Activated naive CD8-positive, alpha-beta T cell treated with anti-CD3 and anti-CD28 coated beads, Interleukin-2, amount 50 U/mL, for 24 hours (primary cell): Measurements from ENCODE around the gene TTLL5.
A peak's percentile ranks its signal among the peaks of the same experiment; 100 is the strongest.
"Not testable (repeated sequence)": the region's sequence is repeated elsewhere in the genome, so short reads cannot be mapped to it uniquely, and the experiment has no call there.

Source experiments
- ATAC-seq: fragments of 150-1000 bp; cut with Tn5 transposase; one replicate; pipeline ENCODE4 v1.10.0; 2021
- DNase-seq: peaks from one replicate; pipeline ENCODE4 v3.0.0; 2021
- H3K27ac Mint-ChIP-seq: one replicate; pipeline ENCODE4 v1.8.0; 2021; ENCODE audit warnings: mild to moderate bottlenecking, mixed read lengths
- H3K27me3 Mint-ChIP-seq: one replicate; pipeline ENCODE4 v1.8.0; 2021; ENCODE audit warnings: mixed read lengths
- H3K36me3 Mint-ChIP-seq: one replicate; pipeline ENCODE4 v1.8.0; 2021; ENCODE audit warnings: low read depth, mixed read lengths
- H3K4me1 Mint-ChIP-seq: one replicate; pipeline ENCODE4 v1.8.0; 2021; ENCODE audit warnings: mixed read lengths
- H3K4me3 Mint-ChIP-seq: one replicate; pipeline ENCODE4 v1.8.0; 2021; ENCODE audit warnings: mild to moderate bottlenecking, moderate library complexity, mixed read lengths
- H3K9me3 Mint-ChIP-seq: one replicate; pipeline ENCODE4 v1.8.0; 2021; ENCODE audit warnings: mixed read lengths

TTLL5 gene

GRCh38 chr14:75662966-75663365, 1.9 kb downstream of the TTLL5 start:
- Mint-ChIP-seq H3K4me3 (peak overlapping the region; percentile 38), H3K36me3 (peaks cover 10% of the 10 kb centered on the region), H3K27me3 (peaks cover 3% of the 10 kb centered on the region), H3K4me1 (peaks cover 29% of the 10 kb centered on the region), H3K27ac (no peak overlapping the region), H3K9me3 (no peaks in the 10 kb centered on the region)
- DNase-seq = no peak
- ATAC-seq = no peak

GRCh38 chr14:75667099-75667765, 6.2 kb downstream of the TTLL5 start:
- Mint-ChIP-seq H3K4me3 (no peak overlapping the region), H3K27me3 (no peaks in the 10 kb centered on the region), H3K4me1 (peaks cover 6% of the 10 kb centered on the region), H3K36me3 (peaks cover 32% of the 10 kb centered on the region), H3K9me3 (no peaks in the 10 kb centered on the region), H3K27ac (no peak overlapping the region)
- DNase-seq (no peak), ATAC-seq (no peak)

- Mint-ChIP-seq H3K9me3 (peaks cover 3% of the 10 kb centered on the region), H3K27me3 (no peaks in the 10 kb centered on the region), H3K27ac (no peak overlapping the region), H3K4me1 (peaks cover 17% of the 10 kb centered on the region), H3K36me3 (peaks cover 36% of the 10 kb centered on the region), H3K4me3 (peak overlapping the region; percentile 16)
- no peak for ATAC-seq
- DNase-seq = no peak
These were observed 11.7 kb downstream of the TTLL5 start for GRCh38 chr14:75672605-75673192.

- no peak for DNase-seq
- peak overlapping the region; percentile 16 for H3K4me3 Mint-ChIP-seq
- H3K27me3 Mint-ChIP-seq = no peaks in the 10 kb centered on the region
- H3K36me3 Mint-ChIP-seq = peaks cover 39% of the 10 kb centered on the region
- H3K4me1 Mint-ChIP-seq = peaks cover 17% of the 10 kb centered on the region
- H3K27ac Mint-ChIP-seq = peak overlapping the region; percentile 31
- peaks cover 3% of the 10 kb centered on the region for H3K9me3 Mint-ChIP-seq
- ATAC-seq = peak; percentile 81
These were observed 12.4 kb downstream of the TTLL5 start for GRCh38 chr14:75673345-75674035.

- no peak for DNase-seq
- peaks cover 17% of the 10 kb centered on the region for H3K4me1 Mint-ChIP-seq
- H3K9me3 Mint-ChIP-seq = peaks cover 3% of the 10 kb centered on the region
- ATAC-seq = no peak
- no peaks in the 10 kb centered on the region for H3K27me3 Mint-ChIP-seq
- H3K27ac Mint-ChIP-seq = no peak overlapping the region
- peaks cover 26% of the 10 kb centered on the region for H3K36me3 Mint-ChIP-seq
- no peak overlapping the region for H3K4me3 Mint-ChIP-seq
These were observed 14.4 kb downstream of the TTLL5 start for GRCh38 chr14:75675265-75675960.

GRCh38 chr14:75685910-75686309, 24.9 kb downstream of the TTLL5 start:
- peaks cover 37% of the 10 kb centered on the region for H3K36me3 Mint-ChIP-seq
- no peak overlapping the region for H3K4me3 Mint-ChIP-seq
- ATAC-seq (no peak), DNase-seq (no peak)
- H3K27ac Mint-ChIP-seq = no peak overlapping the region
- H3K27me3 Mint-ChIP-seq = no peaks in the 10 kb centered on the region
- peaks cover 10% of the 10 kb centered on the region for H3K4me1 Mint-ChIP-seq
- no peaks in the 10 kb centered on the region for H3K9me3 Mint-ChIP-seq

- ATAC-seq (no peak), DNase-seq (no peak)
- Mint-ChIP-seq H3K9me3 (no peaks in the 10 kb centered on the region), H3K27ac (no peak overlapping the region), H3K4me3 (no peak overlapping the region), H3K4me1 (peaks cover 10% of the 10 kb centered on the region), H3K36me3 (peaks cover 46% of the 10 kb centered on the region), H3K27me3 (no peaks in the 10 kb centered on the region)
These were observed 28.0 kb downstream of the TTLL5 start for GRCh38 chr14:75689012-75689411.

- peaks cover 5% of the 10 kb centered on the region for H3K9me3 Mint-ChIP-seq
- DNase-seq = no peak
- H3K4me3 Mint-ChIP-seq = no peak overlapping the region
- H3K36me3 Mint-ChIP-seq = peaks cover 46% of the 10 kb centered on the region
- H3K27me3 Mint-ChIP-seq = no peaks in the 10 kb centered on the region
- ATAC-seq = peak; percentile 54
- no peak overlapping the region for H3K27ac Mint-ChIP-seq
- H3K4me1 Mint-ChIP-seq = peaks cover 10% of the 10 kb centered on the region
These were observed 29.0 kb downstream of the TTLL5 start for GRCh38 chr14:75690010-75690409.

- not testable (repeated sequence) for H3K4me1 Mint-ChIP-seq, H3K9me3 Mint-ChIP-seq, H3K4me3 Mint-ChIP-seq, ATAC-seq, DNase-seq, H3K27ac Mint-ChIP-seq, H3K27me3 Mint-ChIP-seq
- peaks cover 55% of the 10 kb centered on the region for H3K36me3 Mint-ChIP-seq
These were observed 34.0 kb downstream of the TTLL5 start for GRCh38 chr14:75695025-75695424.

- Mint-ChIP-seq H3K4me3 (no peak overlapping the region), H3K36me3 (peaks cover 46% of the 10 kb centered on the region), H3K4me1 (no peaks in the 10 kb centered on the region), H3K27me3 (no peaks in the 10 kb centered on the region), H3K27ac (no peak overlapping the region), H3K9me3 (peaks cover 5% of the 10 kb centered on the region)
- DNase-seq (no peak), ATAC-seq (no peak)
These were observed 36.3 kb downstream of the TTLL5 start for GRCh38 chr14:75697386-75697785.

GRCh38 chr14:75697918-75698317, 36.9 kb downstream of the TTLL5 start:
- Mint-ChIP-seq H3K4me1 (no peaks in the 10 kb centered on the region), H3K4me3 (no peak overlapping the region), H3K27ac (no peak overlapping the region), H3K36me3 (peaks cover 41% of the 10 kb centered on the region), H3K27me3 (no peaks in the 10 kb centered on the region), H3K9me3 (peaks cover 5% of the 10 kb centered on the region)
- no peak for DNase-seq
- ATAC-seq = no peak

GRCh38 chr14:75699331-75699730, 38.3 kb downstream of the TTLL5 start:
- no peaks in the 10 kb centered on the region for H3K4me1 Mint-ChIP-seq
- ATAC-seq (no peak), DNase-seq (no peak)
- H3K27me3 Mint-ChIP-seq = no peaks in the 10 kb centered on the region
- peaks cover 30% of the 10 kb centered on the region for H3K36me3 Mint-ChIP-seq
- H3K4me3 Mint-ChIP-seq = no peak overlapping the region
- H3K9me3 Mint-ChIP-seq = peaks cover 5% of the 10 kb centered on the region
- no peak overlapping the region for H3K27ac Mint-ChIP-seq

- H3K4me1 Mint-ChIP-seq = no peaks in the 10 kb centered on the region
- no peak for ATAC-seq
- peaks cover 22% of the 10 kb centered on the region for H3K36me3 Mint-ChIP-seq
- no peaks in the 10 kb centered on the region for H3K9me3 Mint-ChIP-seq
- no peak overlapping the region for H3K4me3 Mint-ChIP-seq
- no peak overlapping the region for H3K27ac Mint-ChIP-seq
- H3K27me3 Mint-ChIP-seq = no peaks in the 10 kb centered on the region
- no peak for DNase-seq
These were observed 39.2 kb downstream of the TTLL5 start for GRCh38 chr14:75700295-75700694.

GRCh38 chr14:75702122-75702521, 41.1 kb downstream of the TTLL5 start:
- ATAC-seq (no peak), DNase-seq (no peak)
- Mint-ChIP-seq H3K36me3 (peaks cover 13% of the 10 kb centered on the region), H3K27ac (no peak overlapping the region), H3K4me1 (no peaks in the 10 kb centered on the region), H3K9me3 (no peaks in the 10 kb centered on the region), H3K27me3 (no peaks in the 10 kb centered on the region), H3K4me3 (no peak overlapping the region)
